ENCODE measurements around the gene GPR150. TPM values are rescaled to one million over a fixed set of nuclear protein-coding genes. Genes with fewer than 3 reads are reported as not detected.
"Not testable (repeated sequence)": the region's sequence is repeated elsewhere in the genome, so short reads cannot be mapped to it uniquely, and the experiment has no call there.

GPR150 gene
- total and polyA plus RNA-seq, 4 donors = 0.08 to 0.34 (median 0.27) TPM

DNA sequence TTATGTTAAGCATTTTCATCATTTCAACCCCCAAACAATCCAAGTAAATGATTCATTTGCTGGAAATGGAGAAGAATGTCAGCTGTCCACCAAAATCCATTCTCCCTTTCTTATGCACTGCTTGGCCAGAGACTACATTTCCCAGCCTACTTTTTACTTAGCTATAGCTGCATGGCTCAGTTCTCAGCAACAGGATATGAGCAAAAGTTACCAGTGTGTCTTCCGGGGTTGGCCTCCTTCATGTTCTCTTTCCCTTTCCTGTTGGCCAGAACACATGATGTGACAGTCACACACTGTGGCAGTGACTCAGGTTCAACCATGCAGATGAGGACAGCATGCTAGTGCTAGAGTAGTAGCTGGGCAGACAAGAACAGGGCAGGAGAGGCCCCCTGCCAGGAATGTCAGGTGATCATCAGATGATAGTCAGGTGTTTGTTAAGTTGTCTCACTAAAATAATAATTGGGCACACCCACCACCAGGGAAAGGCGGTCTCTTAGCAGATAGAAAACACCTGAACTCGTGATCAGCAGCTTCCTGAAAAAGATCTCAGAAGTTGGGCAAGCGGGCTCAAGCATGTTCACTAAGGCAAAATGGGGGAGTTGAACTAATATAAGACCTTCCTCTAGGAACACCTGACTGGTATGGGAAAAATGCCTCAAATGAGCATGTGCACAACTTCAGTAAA is 12.2 kb downstream of the GPR150 start:
- WGBS, 2 donors = 72 to 82% methylated on average over 4 of the region's 4 CpGs
- Histone ChIP-seq H3K9me3 (ENCODE audit: control insufficient read depth in 4 of 4, insufficient read depth in 3 of 4, low read length in 3 of 4) (no peaks in the 10 kb centered on the region), H3K4me3 (no peak overlapping the region), H3K9ac (ENCODE audit: insufficient read depth in 1 of 2, low read length in 2 of 2) (no peak overlapping the region), H3K4me1 (ENCODE audit: control insufficient read depth in 5 of 5, insufficient read depth in 5 of 5, low read length in 5 of 5) (no peaks in the 10 kb centered on the region), H3K27ac (ENCODE audit: low read depth in 1 of 2, low read length in 1 of 2) (no peak overlapping the region), H3K27me3 (ENCODE audit: control insufficient read depth in 3 of 3, insufficient read depth in 3 of 3, low read length in 2 of 3) (no peaks in the 10 kb centered on the region), H3K36me3 (ENCODE audit: control insufficient read depth in 4 of 4, insufficient read depth in 4 of 4, low read length in 4 of 4) (no peaks in the 10 kb centered on the region)
- ATAC-seq (ENCODE audit: insufficient read depth, low FRiP score) = peak; percentile 77
- DNase-seq = no peak
- no peak for TF ChIP-seq CTCF (IDR thresholded peaks at IDR 0.05; ENCODE audit: control extremely low read depth, extremely low read depth)

- H3K9ac ChIP-seq (ENCODE audit: insufficient read depth in 1 of 2, low read length in 2 of 2); H3K4me3 ChIP-seq; ATAC-seq (ENCODE audit: insufficient read depth, low FRiP score); H3K27ac ChIP-seq (ENCODE audit: low read depth in 1 of 2, low read length in 1 of 2); H3K27me3 ChIP-seq (ENCODE audit: control insufficient read depth in 3 of 3, insufficient read depth in 3 of 3, low read length in 2 of 3); DNase-seq; H3K36me3 ChIP-seq (ENCODE audit: control insufficient read depth in 4 of 4, insufficient read depth in 4 of 4, low read length in 4 of 4); H3K9me3 ChIP-seq (ENCODE audit: control insufficient read depth in 4 of 4, insufficient read depth in 3 of 4, low read length in 3 of 4); H3K4me1 ChIP-seq (ENCODE audit: control insufficient read depth in 5 of 5, insufficient read depth in 5 of 5, low read length in 5 of 5): not testable (repeated sequence)
- 96% methylated on average over 2 of the region's 2 CpGs for WGBS, 2 donors
These were observed 13.1 kb downstream of the GPR150 start for GRCh38 chr5:95632942-95633341.

DNA sequence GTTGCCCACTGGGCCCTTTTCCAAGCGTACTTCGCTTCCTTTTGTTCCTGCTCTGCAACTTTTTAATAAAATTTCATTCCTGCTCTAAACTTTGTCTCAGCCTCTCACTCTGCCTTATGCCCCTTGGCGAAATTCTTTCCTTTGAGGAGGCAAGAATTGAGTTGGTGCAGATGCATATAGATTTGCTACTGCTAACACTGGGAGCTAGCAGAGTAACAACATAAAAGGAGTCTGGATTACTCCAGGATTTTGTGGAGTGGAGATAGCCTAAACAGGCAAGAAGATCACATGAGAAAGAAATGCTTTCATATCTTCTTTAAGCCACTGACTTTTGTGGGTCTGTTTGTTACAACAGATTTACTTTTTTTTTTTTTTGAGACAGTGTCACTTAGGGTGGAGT is 13.8 kb downstream of the GPR150 start:
- H3K9ac ChIP-seq (ENCODE audit: insufficient read depth in 1 of 2, low read length in 2 of 2) = no peak overlapping the region
- H3K36me3 ChIP-seq (ENCODE audit: control insufficient read depth in 4 of 4, insufficient read depth in 4 of 4, low read length in 4 of 4) = no peaks in the 10 kb centered on the region
- no peaks in the 10 kb centered on the region for H3K27me3 ChIP-seq (ENCODE audit: control insufficient read depth in 3 of 3, insufficient read depth in 3 of 3, low read length in 2 of 3)
- WGBS, 2 donors = 95% methylated on average over 3 of the region's 3 CpGs
- DNase-seq = no peak
- TF ChIP-seq CTCF (IDR thresholded peaks at IDR 0.05; ENCODE audit: control extremely low read depth, extremely low read depth) = no peak
- no peaks in the 10 kb centered on the region for H3K4me1 ChIP-seq (ENCODE audit: control insufficient read depth in 5 of 5, insufficient read depth in 5 of 5, low read length in 5 of 5)
- H3K27ac ChIP-seq (ENCODE audit: low read depth in 1 of 2, low read length in 1 of 2) = no peak overlapping the region
- H3K9me3 ChIP-seq (ENCODE audit: control insufficient read depth in 4 of 4, insufficient read depth in 3 of 4, low read length in 3 of 4) = no peaks in the 10 kb centered on the region
- H3K4me3 ChIP-seq = no peak overlapping the region
- ATAC-seq (ENCODE audit: insufficient read depth, low FRiP score) = no peak

DNA sequence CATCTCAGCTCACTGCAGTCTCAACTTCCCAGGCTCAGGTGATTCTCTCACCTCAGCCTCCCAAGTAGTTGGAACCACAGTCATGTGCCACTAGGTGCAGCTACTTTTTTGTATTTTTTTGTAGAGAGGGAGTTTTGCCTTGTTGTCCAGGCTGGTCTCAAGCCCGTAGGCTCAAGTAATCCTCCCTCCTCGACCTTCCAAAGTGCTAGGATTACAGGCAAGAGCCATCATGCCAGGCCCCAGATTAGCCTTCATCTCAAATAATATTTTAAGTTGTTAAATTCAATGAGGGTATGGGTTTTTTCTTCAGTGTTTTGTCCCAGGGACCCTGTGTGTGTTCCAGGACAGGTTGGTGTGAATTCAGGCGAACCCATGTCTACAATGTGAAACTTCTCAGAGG is 14.2 kb downstream of the GPR150 start:
- Histone ChIP-seq H3K9ac (ENCODE audit: insufficient read depth in 1 of 2, low read length in 2 of 2) (no peak overlapping the region), H3K4me3 (no peak overlapping the region), H3K27ac (ENCODE audit: low read depth in 1 of 2, low read length in 1 of 2) (no peak overlapping the region), H3K27me3 (ENCODE audit: control insufficient read depth in 3 of 3, insufficient read depth in 3 of 3, low read length in 2 of 3) (no peaks in the 10 kb centered on the region), H3K4me1 (ENCODE audit: control insufficient read depth in 5 of 5, insufficient read depth in 5 of 5, low read length in 5 of 5) (no peaks in the 10 kb centered on the region), H3K36me3 (ENCODE audit: control insufficient read depth in 4 of 4, insufficient read depth in 4 of 4, low read length in 4 of 4) (no peaks in the 10 kb centered on the region), H3K9me3 (ENCODE audit: control insufficient read depth in 4 of 4, insufficient read depth in 3 of 4, low read length in 3 of 4) (no peaks in the 10 kb centered on the region)
- ATAC-seq (ENCODE audit: insufficient read depth, low FRiP score) (no peak), DNase-seq (no peak)
- no peak for TF ChIP-seq CTCF (IDR thresholded peaks at IDR 0.05; ENCODE audit: control extremely low read depth, extremely low read depth)
- 95 to 97% methylated on average over 3 of the region's 3 CpGs for WGBS, 2 donors
